BE2C (cell line): ENCODE data around the gene COQ10B.

ENCODE experiments used
- DNase-seq: peaks from one replicate; pipeline ENCODE4 v3.0.0-alpha.2; 2020
- H3K27me3 ChIP-seq: fragments of 250-450 bp; sonication (Bioruptor Pico); 2 replicates; pipeline ENCODE4 v1.5.1; 2020; ENCODE audit warnings: mild to moderate bottlenecking
- H3K36me3 ChIP-seq: fragments of 250-450 bp; sonication (Bioruptor Pico); 2 replicates; pipeline ENCODE4 v1.5.1; 2020; ENCODE audit warnings: mild to moderate bottlenecking
- H3K4me1 ChIP-seq: fragments of 250-450 bp; sonication (Bioruptor Pico); 2 replicates; pipeline ENCODE4 v1.5.1; 2020
- H3K4me3 ChIP-seq: 2 replicates; pipeline ENCODE4 v1.5.1; 2011; ENCODE audit warnings: low read depth, low read length
- H3K9me3 ChIP-seq: fragments of 250-450 bp; sonication (Bioruptor Pico); 2 replicates; pipeline ENCODE4 v1.5.1; 2020
- TF ChIP-seq, protein P1 (sequence below): IDR thresholded peaks from 2 replicates; pipeline ENCODE4 v1.5.1; 2012; ENCODE audit warnings: mild to moderate bottlenecking, low read depth, low read length

The COQ10B gene

DNA sequence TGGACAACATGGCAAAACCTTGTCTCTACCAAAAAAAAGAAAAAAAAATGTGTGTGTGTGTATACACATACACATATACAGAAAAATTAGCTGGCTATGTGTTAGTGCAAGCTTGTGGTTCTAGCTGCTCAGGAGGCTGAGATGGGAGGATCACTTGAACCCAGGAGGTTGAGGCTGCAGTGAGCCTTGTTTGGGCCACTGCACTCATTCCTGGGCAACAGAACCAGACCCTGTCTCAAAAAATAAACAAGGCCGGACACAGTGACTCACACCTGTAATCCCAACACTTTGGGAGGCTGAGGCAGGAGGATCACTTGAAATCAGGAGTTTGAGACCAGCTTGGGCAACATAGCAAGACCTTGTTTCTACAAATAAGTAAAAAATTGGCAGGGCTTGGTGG lies 2.1 kb downstream of the COQ10B start:
- no peaks in the 10 kb centered on the region for H3K27me3 ChIP-seq
- no peak for DNase-seq
- TF ChIP-seq, protein P1, sequence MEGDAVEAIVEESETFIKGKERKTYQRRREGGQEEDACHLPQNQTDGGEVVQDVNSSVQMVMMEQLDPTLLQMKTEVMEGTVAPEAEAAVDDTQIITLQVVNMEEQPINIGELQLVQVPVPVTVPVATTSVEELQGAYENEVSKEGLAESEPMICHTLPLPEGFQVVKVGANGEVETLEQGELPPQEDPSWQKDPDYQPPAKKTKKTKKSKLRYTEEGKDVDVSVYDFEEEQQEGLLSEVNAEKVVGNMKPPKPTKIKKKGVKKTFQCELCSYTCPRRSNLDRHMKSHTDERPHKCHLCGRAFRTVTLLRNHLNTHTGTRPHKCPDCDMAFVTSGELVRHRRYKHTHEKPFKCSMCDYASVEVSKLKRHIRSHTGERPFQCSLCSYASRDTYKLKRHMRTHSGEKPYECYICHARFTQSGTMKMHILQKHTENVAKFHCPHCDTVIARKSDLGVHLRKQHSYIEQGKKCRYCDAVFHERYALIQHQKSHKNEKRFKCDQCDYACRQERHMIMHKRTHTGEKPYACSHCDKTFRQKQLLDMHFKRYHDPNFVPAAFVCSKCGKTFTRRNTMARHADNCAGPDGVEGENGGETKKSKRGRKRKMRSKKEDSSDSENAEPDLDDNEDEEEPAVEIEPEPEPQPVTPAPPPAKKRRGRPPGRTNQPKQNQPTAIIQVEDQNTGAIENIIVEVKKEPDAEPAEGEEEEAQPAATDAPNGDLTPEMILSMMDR: no peak
- H3K4me3 ChIP-seq: no peak overlapping the region
- no peaks in the 10 kb centered on the region; the same call in 1 of the 2 replicates for H3K4me1 ChIP-seq
- H3K9me3 ChIP-seq: no peaks in the 10 kb centered on the region
- H3K36me3 ChIP-seq: peaks cover under 1% of the 10 kb centered on the region; the same call in 1 of the 2 replicates

GRCh38 chr2:197460649-197461048 lies 7.3 kb downstream of the COQ10B start:
- TF ChIP-seq, protein P1: no peak
- no peak for DNase-seq
- Histone ChIP-seq H3K4me1 (no peaks in the 10 kb centered on the region), H3K36me3 (peaks cover 16% of the 10 kb centered on the region), H3K9me3 (no peaks in the 10 kb centered on the region), H3K4me3 (no peak overlapping the region), H3K27me3 (no peaks in the 10 kb centered on the region)

GRCh38 chr2:197461057-197461456 lies 7.7 kb downstream of the COQ10B start:
- Histone ChIP-seq H3K36me3 (peaks cover 16% of the 10 kb centered on the region), H3K4me3 (no peak overlapping the region), H3K4me1 (no peaks in the 10 kb centered on the region), H3K27me3 (no peaks in the 10 kb centered on the region), H3K9me3 (no peaks in the 10 kb centered on the region)
- TF ChIP-seq, protein P1: no peak
- no peak for DNase-seq

DNA sequence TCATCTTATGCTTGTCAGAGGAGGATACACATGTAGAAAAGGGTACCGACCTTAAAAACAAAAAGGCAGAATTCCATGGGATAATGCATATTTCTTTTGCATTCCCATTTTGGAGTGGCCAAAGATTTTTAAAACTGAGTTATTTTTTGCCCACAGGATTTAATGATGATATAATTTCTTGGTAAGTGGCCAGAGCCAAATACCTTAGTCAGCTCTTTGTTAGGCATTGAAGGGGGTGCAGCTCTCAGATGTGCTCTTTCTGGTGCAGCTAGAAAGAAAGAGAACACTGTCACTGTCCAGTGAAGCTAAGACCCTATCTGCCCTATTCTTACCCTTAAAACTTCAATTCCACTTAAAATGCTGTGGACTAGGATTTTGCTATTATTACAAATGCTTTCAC lies 10.8 kb downstream of the COQ10B start:
- DNase-seq: no peak
- TF ChIP-seq, protein P1: no peak
- Histone ChIP-seq H3K9me3 (no peaks in the 10 kb centered on the region), H3K36me3 (peaks cover 19% of the 10 kb centered on the region), H3K4me1 (no peaks in the 10 kb centered on the region), H3K27me3 (no peaks in the 10 kb centered on the region), H3K4me3 (no peak overlapping the region)

DNA sequence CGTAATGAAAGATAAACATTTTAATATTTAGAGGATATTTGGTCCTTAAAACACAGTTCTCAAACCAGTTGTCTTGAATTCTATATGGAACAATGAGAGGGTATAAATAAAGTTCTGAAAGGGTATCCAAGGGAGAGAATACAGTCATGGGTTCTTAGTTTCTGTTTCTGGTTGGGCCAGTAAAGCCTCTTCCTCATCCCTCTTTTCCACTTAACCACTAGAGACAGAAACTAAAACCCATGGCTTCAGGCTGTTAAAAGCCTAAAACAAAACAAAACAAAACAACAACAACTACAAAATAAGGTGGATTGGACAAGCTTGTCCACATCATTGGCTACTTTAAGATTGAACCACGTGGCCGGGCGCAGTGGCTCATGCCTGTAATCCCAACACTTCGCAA lies 18.8 kb downstream of the COQ10B start:
- no peak for DNase-seq
- no peaks in the 10 kb centered on the region for H3K4me1 ChIP-seq
- H3K27me3 ChIP-seq: no peaks in the 10 kb centered on the region
- TF ChIP-seq, protein P1: no peak
- H3K9me3 ChIP-seq: no peaks in the 10 kb centered on the region
- no peak overlapping the region for H3K4me3 ChIP-seq
- H3K36me3 ChIP-seq: peaks cover 19% of the 10 kb centered on the region

DNA sequence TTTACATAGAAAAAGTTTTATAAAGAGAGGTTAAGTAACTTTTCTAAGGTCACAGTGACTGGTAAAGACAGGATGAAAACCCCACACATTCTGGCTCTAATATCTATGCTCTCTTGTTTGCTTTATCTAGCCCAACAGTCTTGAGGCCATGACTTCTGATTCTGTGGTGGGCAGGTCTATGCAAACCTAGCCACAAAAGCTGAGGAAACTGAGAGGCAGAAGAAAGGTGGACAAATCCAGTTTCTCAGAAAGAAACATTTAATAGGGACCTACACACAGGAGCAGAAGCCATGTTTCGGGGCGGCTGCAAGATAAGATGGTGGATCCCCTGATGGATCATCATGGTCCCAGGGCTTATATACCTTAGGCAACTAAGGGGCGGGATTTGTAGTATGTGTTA lies 24.4 kb downstream of the COQ10B start:
- TF ChIP-seq, protein P1: no peak
- no peaks in the 10 kb centered on the region for H3K27me3 ChIP-seq
- H3K4me1 ChIP-seq: no peaks in the 10 kb centered on the region
- no peak for DNase-seq
- peaks cover 8% of the 10 kb centered on the region; the same call in 1 of the 2 replicates for H3K36me3 ChIP-seq
- H3K9me3 ChIP-seq: no peaks in the 10 kb centered on the region
- no peak overlapping the region for H3K4me3 ChIP-seq
